DOHH2 (cell line): Measurements from ENCODE around the gene POP5.
"Not testable (repeated sequence)": the region's sequence is repeated elsewhere in the genome, so short reads cannot be mapped to it uniquely, and the experiment has no call there.

ENCODE experiments used
- H3F3A ChIP-seq: fragments of 200-600 bp; sonication (generic), shearing (Covaris generic); 2 replicates; pipeline ENCODE4 v1.6.0; 2016; ENCODE audit warnings: antibody characterized with exemption, mild to moderate bottlenecking; ENCODE audit not compliant: control insufficient read depth, insufficient read depth
- H3K27ac ChIP-seq: fragments of 200-600 bp; sonication (generic); 2 replicates; pipeline ENCODE4 v1.5.1; 2014; ENCODE audit warnings: low read depth, mild to moderate bottlenecking, low read length, moderate library complexity
- H3K27me3 ChIP-seq: fragments of 200-600 bp; sonication (generic); 2 replicates; pipeline ENCODE4 v1.6.1; 2014; ENCODE audit warnings: mild to moderate bottlenecking, low read length, mixed read lengths; ENCODE audit not compliant: control insufficient read depth
- H3K36me3 ChIP-seq: fragments of 200-600 bp; sonication (generic); 2 replicates; pipeline ENCODE4 v1.6.1; 2014; ENCODE audit warnings: mild to moderate bottlenecking, low read length, moderate library complexity, mixed read lengths; ENCODE audit not compliant: control insufficient read depth
- H3K4me1 ChIP-seq: fragments of 200-600 bp; sonication (generic); 2 replicates; pipeline ENCODE4 v1.6.1; 2014; ENCODE audit warnings: mild to moderate bottlenecking, low read length, mixed read lengths; ENCODE audit not compliant: control insufficient read depth
- H3K4me2 ChIP-seq: fragments of 200-600 bp; sonication (generic); 2 replicates; pipeline ENCODE4 v1.6.0; 2014; ENCODE audit warnings: mild to moderate bottlenecking, low read length, moderate library complexity
- H3K4me3 ChIP-seq: fragments of 200-600 bp; sonication (generic); 2 replicates; pipeline ENCODE4 v1.5.1; 2014; ENCODE audit warnings: mild to moderate bottlenecking, low read length, mixed read lengths
- H3K79me2 ChIP-seq: fragments of 200-600 bp; sonication (generic); 2 replicates; pipeline ENCODE4 v1.6.1; 2014; ENCODE audit warnings: mild to moderate bottlenecking, low read length, mixed read lengths; ENCODE audit not compliant: control insufficient read depth
- H3K9me2 ChIP-seq: fragments of 200-600 bp; sonication (generic); replicated peaks from 2 replicates; pipeline ENCODE4 v1.6.1; 2014; ENCODE audit warnings: mild to moderate bottlenecking, low read length, mixed read lengths; ENCODE audit not compliant: control insufficient read depth
- H3K9me3 ChIP-seq: fragments of 200-600 bp; sonication (generic); 2 replicates; pipeline ENCODE4 v1.6.1; 2014; ENCODE audit warnings: antibody characterized with exemption, low read length, mixed read lengths; ENCODE audit not compliant: control insufficient read depth, insufficient read depth
- H4K20me1 ChIP-seq: fragments of 200-600 bp; sonication (generic); 2 replicates; pipeline ENCODE4 v1.6.0; 2014; ENCODE audit warnings: low read depth, mild to moderate bottlenecking, antibody characterized with exemption, low read length, moderate library complexity; ENCODE audit not compliant: control insufficient read depth, insufficient read depth
- EZH2phosphoT487 ChIP-seq: fragments of 200-600 bp; sonication (generic); IDR thresholded peaks from 2 replicates; pipeline ENCODE4 v1.6.1; 2017; ENCODE audit warnings: borderline replicate concordance, mild to moderate bottlenecking, antibody characterized with exemption, low read length, moderate library complexity, mixed read lengths
- TF ChIP-seq, protein P1 (sequence below): fragments of 200-600 bp; sonication (generic); IDR thresholded peaks from one replicate; pipeline ENCODE4 v1.5.1; 2014; ENCODE audit warnings: antibody characterized with exemption, mild to moderate bottlenecking, low read depth, low read length; ENCODE audit not compliant: poor library complexity, severe bottlenecking

POP5 gene

GRCh38 chr12:120625557-120626419 lies 44.6 kb upstream of the POP5 start:
- no peak overlapping the region for H3K4me2 ChIP-seq
- no peaks in the 10 kb centered on the region for H3K36me3 ChIP-seq
- H3K9me3 ChIP-seq, result no peaks in the 10 kb centered on the region
- no peak overlapping the region for H3K27ac ChIP-seq
- H3K4me1 ChIP-seq, result no peaks in the 10 kb centered on the region
- H3F3A ChIP-seq, result no peaks in the 10 kb centered on the region
- no peak overlapping the region for H3K4me3 ChIP-seq
- no peaks in the 10 kb centered on the region for H4K20me1 ChIP-seq
- no peaks in the 10 kb centered on the region for H3K79me2 ChIP-seq
- TF ChIP-seq, protein P1, sequence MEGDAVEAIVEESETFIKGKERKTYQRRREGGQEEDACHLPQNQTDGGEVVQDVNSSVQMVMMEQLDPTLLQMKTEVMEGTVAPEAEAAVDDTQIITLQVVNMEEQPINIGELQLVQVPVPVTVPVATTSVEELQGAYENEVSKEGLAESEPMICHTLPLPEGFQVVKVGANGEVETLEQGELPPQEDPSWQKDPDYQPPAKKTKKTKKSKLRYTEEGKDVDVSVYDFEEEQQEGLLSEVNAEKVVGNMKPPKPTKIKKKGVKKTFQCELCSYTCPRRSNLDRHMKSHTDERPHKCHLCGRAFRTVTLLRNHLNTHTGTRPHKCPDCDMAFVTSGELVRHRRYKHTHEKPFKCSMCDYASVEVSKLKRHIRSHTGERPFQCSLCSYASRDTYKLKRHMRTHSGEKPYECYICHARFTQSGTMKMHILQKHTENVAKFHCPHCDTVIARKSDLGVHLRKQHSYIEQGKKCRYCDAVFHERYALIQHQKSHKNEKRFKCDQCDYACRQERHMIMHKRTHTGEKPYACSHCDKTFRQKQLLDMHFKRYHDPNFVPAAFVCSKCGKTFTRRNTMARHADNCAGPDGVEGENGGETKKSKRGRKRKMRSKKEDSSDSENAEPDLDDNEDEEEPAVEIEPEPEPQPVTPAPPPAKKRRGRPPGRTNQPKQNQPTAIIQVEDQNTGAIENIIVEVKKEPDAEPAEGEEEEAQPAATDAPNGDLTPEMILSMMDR, result peak; percentile 48
- TF ChIP-seq EZH2phosphoT487, result no peak
- peaks cover 3% of the 10 kb centered on the region for H3K27me3 ChIP-seq
- H3K9me2 ChIP-seq, result no peaks in the 10 kb centered on the region

GRCh38 chr12:120620624-120621023 lies 39.4 kb upstream of the POP5 start:
- Histone ChIP-seq H3K9me2 (no peaks in the 10 kb centered on the region), H3K27ac (no peak overlapping the region), H3K27me3 (peaks cover 4% of the 10 kb centered on the region; the same call in 1 of the 2 replicates), H4K20me1 (no peaks in the 10 kb centered on the region), H3K36me3 (no peaks in the 10 kb centered on the region), H3K4me1 (no peaks in the 10 kb centered on the region), H3K79me2 (no peaks in the 10 kb centered on the region), H3F3A (no peaks in the 10 kb centered on the region), H3K9me3 (no peaks in the 10 kb centered on the region), H3K4me2 (no peak overlapping the region), H3K4me3 (no peak overlapping the region)
- no peak for TF ChIP-seq EZH2phosphoT487
- TF ChIP-seq, protein P1, result no peak

DNA sequence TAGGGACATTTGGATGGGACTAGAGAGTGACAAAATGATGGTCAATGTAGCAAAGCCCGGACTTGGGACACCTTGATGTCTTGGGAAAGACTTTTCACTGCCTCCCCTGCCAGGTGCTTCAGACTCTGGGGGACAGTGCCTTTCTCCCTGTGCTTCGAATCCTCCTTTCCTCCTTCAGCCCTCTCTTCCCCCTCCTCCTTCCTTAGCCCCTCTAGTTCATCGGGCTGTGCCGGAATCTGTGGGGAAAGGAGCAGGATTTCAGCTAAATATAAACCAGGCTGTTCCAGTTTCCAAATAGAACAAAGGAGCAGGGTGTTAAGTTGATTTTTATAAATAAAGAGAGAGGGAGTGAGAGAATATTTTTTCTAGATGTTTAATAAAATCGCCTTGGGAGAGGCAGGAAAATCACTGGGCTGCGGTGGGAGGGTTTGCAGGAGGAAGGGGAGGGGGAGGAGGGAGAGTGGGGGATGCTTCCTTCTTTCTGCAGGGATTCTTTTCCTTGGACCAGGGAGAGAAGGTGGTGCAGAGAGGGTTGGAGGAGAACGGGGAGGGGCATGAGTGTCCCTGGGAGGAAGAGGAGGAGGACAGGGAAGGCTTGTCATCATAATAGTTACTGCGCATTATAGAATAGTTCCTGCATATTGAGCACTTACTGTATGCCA lies 37.9 kb upstream of the POP5 start:
- Histone ChIP-seq H3K9me2 (no peaks in the 10 kb centered on the region), H3K9me3 (no peaks in the 10 kb centered on the region), H3K27ac (no peak overlapping the region), H4K20me1 (no peaks in the 10 kb centered on the region), H3K4me2 (no peak overlapping the region), H3K79me2 (no peaks in the 10 kb centered on the region), H3K27me3 (peaks cover 8% of the 10 kb centered on the region), H3F3A (no peaks in the 10 kb centered on the region), H3K4me1 (no peaks in the 10 kb centered on the region), H3K36me3 (no peaks in the 10 kb centered on the region), H3K4me3 (no peak overlapping the region)
- TF ChIP-seq, protein P1, result no peak
- TF ChIP-seq EZH2phosphoT487, result no peak

- H3K27ac ChIP-seq, H3K9me3 ChIP-seq, H3K4me3 ChIP-seq, H3F3A ChIP-seq, H4K20me1 ChIP-seq, H3K4me1 ChIP-seq, H3K36me3 ChIP-seq, H3K9me2 ChIP-seq, H3K4me2 ChIP-seq, H3K79me2 ChIP-seq, H3K27me3 ChIP-seq: not testable (repeated sequence)
Observed at GRCh38 chr12:120617767-120618166, 36.6 kb upstream of the POP5 start.

GRCh38 chr12:120617193-120617592 lies 36.0 kb upstream of the POP5 start:
- H3K36me3 ChIP-seq, H3K4me3 ChIP-seq, H3K9me3 ChIP-seq, H3K4me1 ChIP-seq, H4K20me1 ChIP-seq, H3F3A ChIP-seq, H3K9me2 ChIP-seq, H3K27me3 ChIP-seq, H3K27ac ChIP-seq, H3K4me2 ChIP-seq, H3K79me2 ChIP-seq: not testable (repeated sequence)
